Esophagus (tissue), 2 donors: ENCODE results near the gene TFAP2E. TPM values are rescaled to one million over a fixed set of nuclear protein-coding genes. Genes with fewer than 3 reads are reported as not detected.
"Not testable (repeated sequence)": the region's sequence is repeated elsewhere in the genome, so short reads cannot be mapped to it uniquely, and the experiment has no call there.

Experiments used
- H3K27ac ChIP-seq, 2 donors: one replicate each; pipeline ENCODE4 v1.5.1; 2013; ENCODE audit warnings: low read depth in 2 of 2, mild to moderate bottlenecking in 2 of 2, inconsistent platforms in 1 of 2, low read length in 1 of 2, moderate library complexity in 1 of 2
- H3K27me3 ChIP-seq, 2 donors: one replicate each; pipeline ENCODE4 v1.6.1; 2013; ENCODE audit warnings: low read length in 2 of 2, control low read depth in 1 of 2, mild to moderate bottlenecking in 1 of 2; ENCODE audit not compliant: insufficient read depth in 2 of 2, control insufficient read depth in 1 of 2
- H3K36me3 ChIP-seq, 2 donors: one replicate each; pipeline ENCODE4 v1.6.1; 2013; ENCODE audit warnings: low read length in 1 of 2; ENCODE audit not compliant: control insufficient read depth in 2 of 2, insufficient read depth in 2 of 2
- H3K4me1 ChIP-seq, 2 donors: one replicate each; pipeline ENCODE4 v1.6.1; 2013; ENCODE audit warnings: low read length in 1 of 2; ENCODE audit not compliant: control insufficient read depth in 2 of 2, insufficient read depth in 2 of 2
- H3K4me3 ChIP-seq, 2 donors: one replicate each; pipeline ENCODE4 v1.5.1; 2013; ENCODE audit warnings: low read length in 2 of 2, mild to moderate bottlenecking in 2 of 2, low read depth in 1 of 2, moderate library complexity in 1 of 2
- H3K9me3 ChIP-seq, 2 donors: one replicate each; pipeline ENCODE4 v1.6.1; 2013; ENCODE audit warnings: mild to moderate bottlenecking in 2 of 2, low read depth in 1 of 2, low read length in 1 of 2, moderate library complexity in 1 of 2; ENCODE audit not compliant: control insufficient read depth in 2 of 2, insufficient read depth in 1 of 2
- WGBS, 2 donors: extraction: QIAGEN DNeasy Blood & Tissue Kit; methylation state at CpG; one replicate each; pipeline ENCODE4 v1.1.7; 2013; 5-methylcytosine and 5-hydroxymethylcytosine counted together
- polyA plus RNA-seq, 2 donors: library from polyadenylated mRNA; stranded (reverse); fragments of 200-250 nt; gene quantifications; one replicate each; pipeline ENCODE4 v1.2.3, GENCODE V29; 2013
- donor health status: healthy with polysubstance abuse.
- donor health status: Bipolar disorder and iron deficiency.

Gene TFAP2E
- polyA plus RNA-seq, 2 donors: 0.87 to 1.0 TPM

DNA sequence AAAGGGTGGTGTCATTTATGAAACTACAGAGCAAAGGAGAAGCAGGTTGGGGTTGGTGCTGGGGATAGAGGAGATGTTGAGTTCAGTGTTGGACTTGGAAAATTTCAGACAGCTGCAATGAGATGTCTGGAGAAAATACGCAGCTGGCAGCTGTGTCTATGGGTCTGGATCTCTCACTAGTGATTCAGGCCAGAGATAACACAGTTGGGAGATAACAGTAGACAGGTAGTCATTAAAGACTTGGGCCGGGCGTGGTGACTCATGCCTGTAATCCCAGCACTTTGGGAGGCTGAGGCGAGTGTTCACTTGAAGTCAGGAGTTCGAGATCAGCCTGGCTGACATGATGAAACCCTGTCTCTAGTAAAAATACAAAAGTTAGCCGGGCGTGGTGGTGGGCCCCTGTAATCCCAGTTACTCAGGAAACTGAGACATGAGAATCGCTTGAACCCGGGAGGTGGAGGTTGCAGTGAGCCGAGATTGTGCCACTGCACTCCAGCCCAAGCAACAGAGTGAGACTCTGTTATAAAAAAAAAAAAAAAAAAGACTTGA is 2.5 kb upstream of the TFAP2E start:
- H3K27ac ChIP-seq: no peak overlapping the region
- no peaks in the 10 kb centered on the region for H3K27me3 ChIP-seq
- H3K4me3 ChIP-seq: no peak overlapping the region
- 82 to 87% methylated on average over 10 of the region's 10 CpGs for WGBS, 2 donors
- H3K9me3 ChIP-seq: no peaks in the 10 kb centered on the region
- peaks cover 5 to 20% of the 10 kb centered on the region in 2 donors for H3K4me1 ChIP-seq
- H3K36me3 ChIP-seq: peaks cover 0 to 3% of the 10 kb centered on the region in 2 donors

- Histone ChIP-seq H3K27me3 (no peaks in the 10 kb centered on the region), H3K4me1 (peaks cover 5 to 20% of the 10 kb centered on the region in 2 donors), H3K4me3 (no peak overlapping the region), H3K36me3 (peaks cover 0 to 3% of the 10 kb centered on the region in 2 donors), H3K27ac (no peak overlapping the region), H3K9me3 (no peaks in the 10 kb centered on the region)
- 93 to 94% methylated on average over 8 of the region's 8 CpGs for WGBS, 2 donors
Measured at GRCh38 chr1:35571263-35571662, 1.9 kb upstream of the TFAP2E start.

DNA sequence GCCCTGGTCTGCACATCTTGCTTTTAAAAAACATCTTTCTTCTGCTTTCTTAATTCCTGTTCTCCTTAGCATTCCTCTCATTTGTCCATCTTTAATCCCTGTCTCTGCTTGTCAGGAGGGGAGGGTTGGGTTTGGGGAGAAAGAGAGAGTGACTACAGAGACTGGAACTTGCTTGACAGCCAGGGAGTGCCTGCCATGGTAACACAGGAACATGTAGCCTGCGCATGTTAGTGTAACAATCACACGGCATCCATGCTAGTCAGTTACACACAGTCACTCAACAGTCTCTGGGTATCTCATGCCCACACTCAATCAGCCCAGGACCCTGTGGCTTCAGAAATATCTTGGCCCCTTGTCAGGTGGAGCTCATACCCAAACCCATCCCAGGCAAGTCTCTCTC is 818 bp upstream of the TFAP2E start:
- no peak overlapping the region for H3K4me3 ChIP-seq
- no peaks in the 10 kb centered on the region for H3K9me3 ChIP-seq
- no peaks in the 10 kb centered on the region for H3K27me3 ChIP-seq
- no peaks in the 10 kb centered on the region for H3K36me3 ChIP-seq
- peaks cover 11 to 24% of the 10 kb centered on the region in 2 donors for H3K4me1 ChIP-seq
- H3K27ac ChIP-seq: no peak overlapping the region
- WGBS, 2 donors: 77 to 79% methylated on average over 2 of the region's 2 CpGs

GRCh38 chr1:35574125-35574654 is 1.1 kb downstream of the TFAP2E start:
- H3K9me3 ChIP-seq: no peaks in the 10 kb centered on the region
- H3K4me1 ChIP-seq: peaks cover 11 to 26% of the 10 kb centered on the region in 2 donors
- H3K27me3 ChIP-seq: no peaks in the 10 kb centered on the region
- no peak overlapping the region for H3K27ac ChIP-seq
- WGBS, 2 donors: 60 to 70% methylated on average over 46 to 48 of the region's 48 CpGs
- H3K4me3 ChIP-seq: peak overlapping the region in 1 of 2 donors; percentile 45
- H3K36me3 ChIP-seq: no peaks in the 10 kb centered on the region

DNA sequence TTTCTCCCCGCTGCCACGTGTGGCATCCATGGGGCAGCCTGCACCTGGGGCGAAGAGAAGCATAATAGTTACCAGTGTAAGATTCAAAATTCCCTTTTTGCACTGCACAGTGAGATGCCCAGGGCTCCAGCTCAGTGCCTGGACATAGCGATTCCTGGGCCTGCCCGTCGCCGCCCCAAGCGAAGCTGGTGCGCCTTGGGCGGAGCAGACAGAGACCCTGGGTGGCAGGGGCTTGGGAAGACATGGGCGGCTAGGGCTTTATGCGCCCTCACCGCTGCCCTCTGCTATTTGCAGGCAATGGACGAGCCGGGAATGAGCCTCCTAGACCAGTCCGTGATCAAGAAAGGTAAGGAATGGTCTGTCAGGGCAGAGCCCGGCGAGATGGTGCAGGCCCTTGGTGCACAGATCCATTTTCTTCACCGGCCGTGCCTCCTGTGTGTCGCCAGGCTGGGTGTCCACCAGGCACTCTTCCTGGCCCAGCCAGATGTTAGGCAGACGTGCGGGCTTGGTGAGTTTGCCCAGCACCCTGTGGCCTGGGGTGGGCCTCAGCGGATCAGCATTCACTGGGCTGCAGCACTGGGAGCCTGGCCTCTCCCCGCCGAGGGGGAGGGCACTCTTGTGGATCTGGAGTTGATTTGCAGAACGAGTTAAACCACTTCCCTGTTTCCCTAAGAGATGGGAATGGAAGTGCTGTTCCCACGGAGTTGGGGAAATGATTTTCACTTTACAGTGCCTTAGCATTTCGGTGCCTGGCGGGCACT is 1.7 kb downstream of the TFAP2E start:
- Histone ChIP-seq H3K36me3 (no peaks in the 10 kb centered on the region), H3K9me3 (no peaks in the 10 kb centered on the region), H3K4me1 (peaks cover 11 to 26% of the 10 kb centered on the region in 2 donors), H3K27me3 (no peaks in the 10 kb centered on the region), H3K27ac (no peak overlapping the region), H3K4me3 (no peak overlapping the region)
- WGBS, 2 donors: 64 to 65% methylated on average over 30 of the region's 30 CpGs

GRCh38 chr1:35575416-35575958 is 2.4 kb downstream of the TFAP2E start:
- Histone ChIP-seq H3K4me1 (peaks cover 11 to 26% of the 10 kb centered on the region in 2 donors), H3K9me3 (no peaks in the 10 kb centered on the region), H3K27me3 (no peaks in the 10 kb centered on the region), H3K36me3 (no peaks in the 10 kb centered on the region), H3K27ac (no peak overlapping the region), H3K4me3 (no peak overlapping the region)
- WGBS, 2 donors: 86 to 89% methylated on average over 5 of the region's 5 CpGs

GRCh38 chr1:35576061-35576765 is 3.1 kb downstream of the TFAP2E start:
- H3K27me3 ChIP-seq: no peaks in the 10 kb centered on the region
- H3K36me3 ChIP-seq: no peaks in the 10 kb centered on the region
- H3K4me3 ChIP-seq: no peak overlapping the region
- WGBS, 2 donors: 77 to 83% methylated on average over 10 of the region's 10 CpGs
- no peak overlapping the region for H3K27ac ChIP-seq
- peaks cover 11 to 26% of the 10 kb centered on the region in 2 donors for H3K4me1 ChIP-seq
- H3K9me3 ChIP-seq: no peaks in the 10 kb centered on the region

GRCh38 chr1:35576766-35577070 is 3.6 kb downstream of the TFAP2E start:
- not testable (repeated sequence) for H3K36me3 ChIP-seq, H3K9me3 ChIP-seq, H3K27ac ChIP-seq, H3K27me3 ChIP-seq
- peaks cover 11 to 26% of the 10 kb centered on the region in 2 donors for H3K4me1 ChIP-seq
- H3K4me3 ChIP-seq: peak overlapping the region in 1 of 2 donors; percentile 53
- WGBS, 2 donors: 37 to 48% methylated on average over 34 to 37 of the region's 37 CpGs

DNA sequence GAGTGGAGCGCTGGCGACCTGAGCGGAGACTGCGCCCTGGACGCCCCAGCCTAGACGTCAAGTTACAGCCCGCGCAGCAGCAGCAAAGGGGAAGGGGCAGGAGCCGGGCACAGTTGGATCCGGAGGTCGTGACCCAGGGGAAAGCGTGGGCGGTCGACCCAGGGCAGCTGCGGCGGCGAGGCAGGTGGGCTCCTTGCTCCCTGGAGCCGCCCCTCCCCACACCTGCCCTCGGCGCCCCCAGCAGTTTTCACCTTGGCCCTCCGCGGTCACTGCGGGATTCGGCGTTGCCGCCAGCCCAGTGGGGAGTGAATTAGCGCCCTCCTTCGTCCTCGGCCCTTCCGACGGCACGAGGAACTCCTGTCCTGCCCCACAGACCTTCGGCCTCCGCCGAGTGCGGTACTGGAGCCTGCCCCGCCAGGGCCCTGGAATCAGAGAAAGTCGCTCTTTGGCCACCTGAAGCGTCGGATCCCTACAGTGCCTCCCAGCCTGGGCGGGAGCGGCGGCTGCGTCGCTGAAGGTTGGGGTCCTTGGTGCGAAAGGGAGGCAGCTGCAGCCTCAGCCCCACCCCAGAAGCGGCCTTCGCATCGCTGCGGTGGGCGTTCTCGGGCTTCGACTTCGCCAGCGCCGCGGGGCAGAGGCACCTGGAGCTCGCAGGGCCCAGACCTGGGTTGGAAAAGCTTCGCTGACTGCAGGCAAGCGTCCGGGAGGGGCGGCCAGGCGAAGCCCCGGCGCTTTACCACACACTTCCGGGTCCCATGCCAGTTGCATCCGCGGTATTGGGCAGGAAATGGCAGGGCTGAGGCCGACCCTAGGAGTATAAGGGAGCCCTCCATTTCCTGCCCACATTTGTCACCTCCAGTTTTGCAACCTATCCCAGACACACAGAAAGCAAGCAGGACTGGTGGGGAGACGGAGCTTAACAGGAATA is 4.2 kb downstream of the TFAP2E start:
- WGBS, 2 donors: 16 to 21% methylated on average over 58 to 70 of the region's 70 CpGs
- H3K27ac ChIP-seq: no peak overlapping the region
- H3K36me3 ChIP-seq: no peaks in the 10 kb centered on the region
- peaks cover 11 to 26% of the 10 kb centered on the region in 2 donors for H3K4me1 ChIP-seq
- no peaks in the 10 kb centered on the region for H3K27me3 ChIP-seq
- H3K4me3 ChIP-seq: peak overlapping the region; percentile 20 to 53
- no peaks in the 10 kb centered on the region for H3K9me3 ChIP-seq
